IPS DF 19.7 (cell line): ENCODE measurements around the gene SLC7A4.
"Not testable (repeated sequence)": the region's sequence is repeated elsewhere in the genome, so short reads cannot be mapped to it uniquely, and the experiment has no call there.

Source experiments
- DNase-seq: peaks from one replicate; pipeline ENCODE4 v3.0.0-alpha.2; 2013; ENCODE audit warnings: low read depth, low spot score

The SLC7A4 gene, protein sequence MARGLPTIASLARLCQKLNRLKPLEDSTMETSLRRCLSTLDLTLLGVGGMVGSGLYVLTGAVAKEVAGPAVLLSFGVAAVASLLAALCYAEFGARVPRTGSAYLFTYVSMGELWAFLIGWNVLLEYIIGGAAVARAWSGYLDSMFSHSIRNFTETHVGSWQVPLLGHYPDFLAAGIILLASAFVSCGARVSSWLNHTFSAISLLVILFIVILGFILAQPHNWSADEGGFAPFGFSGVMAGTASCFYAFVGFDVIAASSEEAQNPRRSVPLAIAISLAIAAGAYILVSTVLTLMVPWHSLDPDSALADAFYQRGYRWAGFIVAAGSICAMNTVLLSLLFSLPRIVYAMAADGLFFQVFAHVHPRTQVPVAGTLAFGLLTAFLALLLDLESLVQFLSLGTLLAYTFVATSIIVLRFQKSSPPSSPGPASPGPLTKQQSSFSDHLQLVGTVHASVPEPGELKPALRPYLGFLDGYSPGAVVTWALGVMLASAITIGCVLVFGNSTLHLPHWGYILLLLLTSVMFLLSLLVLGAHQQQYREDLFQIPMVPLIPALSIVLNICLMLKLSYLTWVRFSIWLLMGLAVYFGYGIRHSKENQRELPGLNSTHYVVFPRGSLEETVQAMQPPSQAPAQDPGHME

DNA sequence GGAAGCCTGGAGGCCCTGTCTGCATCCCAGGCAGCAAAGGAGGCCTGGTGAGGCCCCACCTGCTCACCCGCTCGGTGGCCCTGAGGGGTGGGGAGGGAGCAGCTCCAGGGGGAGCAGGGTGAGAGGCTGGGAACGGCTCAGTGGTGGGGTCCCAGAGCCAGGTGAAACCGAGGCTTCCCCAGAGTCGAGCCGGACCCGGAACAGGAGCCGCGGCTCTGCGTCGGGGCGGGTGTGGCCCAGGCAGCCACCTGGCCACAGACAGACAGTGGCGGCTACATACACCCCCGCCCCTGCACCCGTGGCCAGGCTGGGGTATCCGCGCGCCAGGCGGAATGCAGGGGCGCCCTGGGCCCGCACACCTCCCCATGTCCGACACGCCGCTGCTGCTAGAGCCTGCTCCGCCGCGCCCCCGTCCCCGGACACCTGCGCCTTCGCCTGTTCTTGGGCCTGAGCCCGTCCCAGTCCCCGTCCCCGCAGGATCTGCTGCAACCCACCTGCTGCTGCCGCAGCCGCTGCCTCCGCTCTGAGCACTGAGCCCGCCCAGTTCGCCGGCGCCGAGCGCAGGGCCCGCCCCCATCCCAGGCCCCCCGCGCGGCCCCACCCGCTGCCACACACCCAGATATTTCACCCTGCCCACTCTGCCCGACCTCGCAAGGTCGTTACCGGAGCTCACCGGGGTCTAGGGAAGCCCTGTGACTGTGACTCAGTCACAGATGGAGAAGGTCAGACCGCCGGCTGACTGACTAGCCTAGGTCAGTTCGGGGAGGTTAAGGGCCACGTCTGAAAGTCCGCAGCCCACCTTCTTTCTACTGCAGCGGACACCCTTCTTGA is at the start of gene SLC7A4:
TSS of gene SLC7A4 (minus strand) at position 525 of the 831 bp plus-strand sequence. CDS start 749 bp downstream, outside the sequence.
- no peak for DNase-seq

GRCh38 chr22:21080435-21081137 is 48.2 kb upstream of the SLC7A4 start:
- no peak for DNase-seq

DNA sequence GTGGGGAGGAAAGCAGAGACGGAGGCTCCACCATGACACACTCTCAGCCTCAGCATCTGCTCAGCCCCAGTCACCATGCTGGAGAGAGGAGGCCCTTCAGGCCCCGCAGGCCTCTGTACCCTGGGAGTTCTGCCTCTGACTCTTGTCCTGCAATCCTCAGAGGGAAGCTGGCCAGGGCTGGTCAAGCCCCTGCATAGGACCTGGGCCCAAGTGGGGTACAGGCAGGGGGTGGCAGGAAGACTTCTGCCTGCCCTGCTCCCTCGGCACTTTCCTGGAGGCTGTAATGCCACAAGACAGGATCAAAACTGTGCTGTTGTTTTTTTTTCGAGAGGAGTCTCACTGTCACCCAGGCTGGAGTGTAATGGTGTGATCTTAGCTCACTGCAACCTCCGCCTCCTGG is 47.1 kb upstream of the SLC7A4 start:
- no peak for DNase-seq

- DNase-seq: no peak
These were observed 46.6 kb upstream of the SLC7A4 start for GRCh38 chr22:21078916-21079315.

- no peak for DNase-seq
These were observed 45.6 kb upstream of the SLC7A4 start for GRCh38 chr22:21077884-21078508.

DNA sequence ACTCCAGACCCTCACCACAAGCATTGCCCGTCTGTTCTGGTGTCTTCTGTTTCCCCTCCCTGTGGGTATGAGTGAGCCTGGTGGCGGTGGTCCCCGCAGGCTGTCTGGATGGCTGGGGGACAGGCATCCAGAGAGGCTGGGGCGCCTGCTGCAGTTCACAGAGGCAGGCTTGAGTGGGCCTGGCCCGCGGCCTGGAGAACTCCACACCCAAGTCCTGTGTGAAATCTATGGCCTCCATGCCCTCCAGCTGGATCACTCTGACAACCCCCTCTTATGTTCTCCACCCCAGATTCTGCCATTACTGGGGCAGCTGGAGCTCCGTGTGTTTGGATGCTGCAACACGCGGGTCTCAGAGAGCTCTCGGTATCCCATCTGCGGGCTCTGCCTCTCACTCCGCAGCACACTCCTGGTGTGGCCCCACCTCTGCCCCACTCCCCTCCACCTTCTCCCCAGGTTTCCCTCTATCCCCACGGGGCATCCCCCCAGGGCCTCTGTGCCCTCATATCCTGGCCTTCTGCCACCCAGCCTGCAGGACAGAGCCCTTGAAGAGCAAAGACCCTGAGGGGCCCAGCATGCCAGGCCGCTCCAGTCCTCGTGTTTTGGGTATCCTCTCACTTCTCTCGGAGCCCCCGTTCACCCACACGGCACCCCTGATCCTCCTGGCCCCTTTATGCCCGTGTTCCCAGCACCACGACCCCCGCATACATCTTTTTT is 44.7 kb upstream of the SLC7A4 start:
- DNase-seq: no peak

- no peak for DNase-seq
These were observed 43.3 kb upstream of the SLC7A4 start for GRCh38 chr22:21075516-21076138.

GRCh38 chr22:21074102-21074715 is 41.8 kb upstream of the SLC7A4 start:
- no peak for DNase-seq

- DNase-seq: no peak
These were observed 41.1 kb upstream of the SLC7A4 start for GRCh38 chr22:21073482-21073881.

GRCh38 chr22:21073023-21073422 is 40.7 kb upstream of the SLC7A4 start:
- DNase-seq: no peak

- DNase-seq: not testable (repeated sequence)
These were observed 39.4 kb upstream of the SLC7A4 start for GRCh38 chr22:21071796-21072195.

- no peak for DNase-seq
These were observed 38.6 kb upstream of the SLC7A4 start for GRCh38 chr22:21070690-21071615.

DNA sequence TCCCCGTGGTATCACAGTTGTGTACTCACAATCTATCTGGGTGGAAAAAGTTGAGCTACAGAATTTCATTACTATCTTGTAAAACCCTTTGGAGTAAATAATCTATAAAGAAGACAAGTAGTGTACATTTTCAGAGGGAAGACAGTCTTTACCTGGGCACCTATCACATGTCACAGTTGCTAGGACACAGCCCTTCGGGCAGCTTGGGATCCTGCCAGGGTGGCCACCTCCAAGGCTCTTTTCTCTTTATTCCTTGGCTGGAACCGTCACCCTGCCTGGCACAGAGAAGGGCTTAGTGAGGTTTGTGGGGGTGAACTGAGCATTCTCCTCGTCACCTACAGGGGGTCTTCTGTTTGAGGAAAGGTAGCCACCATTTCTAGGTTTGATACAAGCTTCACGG is 37.0 kb upstream of the SLC7A4 start:
- no peak for DNase-seq

- no peak for DNase-seq
These were observed 36.4 kb upstream of the SLC7A4 start for GRCh38 chr22:21068681-21069276.

GRCh38 chr22:21067901-21068680 is 35.7 kb upstream of the SLC7A4 start:
- no peak for DNase-seq

DNA sequence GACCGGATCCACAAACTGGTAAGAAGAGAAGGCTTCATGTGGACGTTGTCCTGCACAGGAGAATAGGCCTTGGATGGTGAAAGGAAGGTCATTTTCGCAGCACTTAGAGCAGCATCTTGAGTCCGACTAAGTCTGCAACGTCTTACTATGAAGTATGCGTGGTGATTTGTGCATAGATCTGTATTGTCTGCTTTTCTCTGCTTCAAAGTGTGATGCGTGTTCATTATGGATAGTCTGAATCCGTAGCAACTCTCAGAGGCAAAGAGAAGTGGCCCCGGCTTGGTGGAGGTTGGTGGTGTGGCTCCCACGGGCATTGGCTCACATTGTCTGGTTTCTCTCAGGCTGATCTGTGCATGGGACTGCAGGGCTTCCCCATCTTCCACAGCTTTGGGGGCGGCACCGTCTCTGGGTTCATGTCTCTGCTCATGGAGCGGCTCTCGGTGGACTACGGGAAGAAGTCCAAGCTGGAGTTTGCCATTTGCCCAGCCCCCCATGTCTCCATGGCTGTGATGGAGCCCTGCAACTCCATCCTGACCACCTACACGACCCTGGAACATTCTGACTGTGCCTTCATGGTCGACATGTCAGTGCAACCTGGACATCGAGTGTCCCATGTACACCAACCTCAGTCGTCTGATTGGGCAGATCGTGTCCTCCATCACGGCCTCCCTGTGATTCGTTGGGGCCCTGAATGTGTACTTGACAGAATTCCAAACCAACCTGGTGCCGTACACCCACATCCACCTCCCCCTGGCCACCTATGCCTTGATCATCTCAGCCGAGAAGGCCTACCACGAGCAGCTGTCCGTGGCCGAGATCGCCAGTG is 34.9 kb upstream of the SLC7A4 start:
- no peak for DNase-seq
